DND-41 (cell line): ENCODE measurements around the gene MAST4.

Experiments
- CTCF ChIP-seq: IDR thresholded peaks from 2 replicates; pipeline ENCODE4 v1.5.1; 2012; ENCODE audit warnings: borderline replicate concordance, low read length, moderate library complexity, mild to moderate bottlenecking; ENCODE audit not compliant: poor library complexity, severe bottlenecking; ENCODE audit errors: extremely low read depth
- EZH2 ChIP-seq: IDR thresholded peaks from 3 replicates; pipeline ENCODE4 v1.6.1; 2012; ENCODE audit warnings: borderline replicate concordance, low read depth, mild to moderate bottlenecking, moderate library complexity, low read length, inconsistent platforms; ENCODE audit not compliant: severe bottlenecking

DNA sequence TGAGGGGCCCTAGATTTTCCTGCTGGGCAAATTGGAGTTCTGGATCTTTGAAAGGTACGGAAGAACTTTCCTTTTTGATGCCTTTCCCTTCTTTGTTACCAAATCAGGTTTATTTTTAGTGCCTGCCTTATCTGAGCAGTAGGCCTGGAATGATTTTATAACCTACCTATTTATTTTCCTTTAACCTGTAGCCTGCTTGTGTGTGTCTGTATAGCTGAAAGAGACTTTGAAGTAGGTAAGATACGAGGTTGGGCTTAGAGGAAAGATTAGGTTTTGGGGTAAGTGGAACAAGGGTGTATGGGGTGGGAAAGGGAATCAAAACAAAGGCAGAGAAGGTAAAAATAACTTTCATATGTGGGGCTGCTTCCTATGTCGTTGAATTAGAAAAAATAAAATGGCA lies 389.2 kb downstream of the MAST4 start:
- TF ChIP-seq CTCF, result no peak
- no peak for TF ChIP-seq EZH2
